HCT116 (cell line): ENCODE measurements around the gene PEX11B. TPM values are rescaled to one million over a fixed set of nuclear protein-coding genes. Genes with fewer than 3 reads are reported as not detected.
A peak's percentile ranks its signal among the peaks of the same experiment; 100 is the strongest.

Source experiments
- ATAC-seq: fragments of 200-7000 bp; cut with Tn5 transposase; 2 replicates; pipeline ENCODE4 v1.9.1; 2020; ENCODE audit warnings: mild to moderate bottlenecking, moderate library complexity
- BruUV-seq: library from RNA; stranded (reverse); fragments of 400-500 nt; replicated peaks from 2 replicates; lab custom pipeline; 2021; lab: Mats Ljungman, UMichigan
- CTCF ChIA-PET: fragments of 300-600 bp; sonication (Branson Sonifier 250); formaldehyde crosslinking; loops from one replicate; lab custom pipeline; 2021; ENCODE audit warnings: antibody characterized with exemption; lab: Charles Lee
- POLR2A ChIA-PET: fragments of 300-600, 350-600 bp; sonication (Branson Sonifier 250); formaldehyde crosslinking; loops from one replicate; lab custom pipeline; 2021; ENCODE audit warnings: antibody characterized with exemption; lab: Charles Lee
- RAD21 ChIA-PET, 2 experiments: fragments of 300-600 bp; sonication (Branson Sonifier 250); formaldehyde crosslinking; loops; one replicate each; lab custom pipeline; 2023; ENCODE audit warnings: low total read pairs in 2 of 2; ENCODE audit not compliant: uncharacterized antibody in 2 of 2, unreplicated experiment in 2 of 2, low non-redundant PET in 1 of 2; lab: Charles Lee
- DNase-seq: peaks from one replicate; pipeline ENCODE4 v3.0.0-alpha.2; 2010; ENCODE audit warnings: low read depth, low spot score
- H2AFZ ChIP-seq: fragments of 200-600 bp; shearing (Covaris generic), sonication (generic); 2 replicates; pipeline ENCODE4 v1.6.1; 2017; ENCODE audit warnings: low read depth, mixed run types, mixed read lengths, antibody characterized with exemption, low read length; ENCODE audit not compliant: poor library complexity, severe bottlenecking
- H3K27ac ChIP-seq: 2 replicates; pipeline ENCODE4 v1.5.1; 2012; ENCODE audit warnings: low read depth, low read length
- H3K27me3 ChIP-seq: fragments of 200-600 bp; sonication (generic); 2 replicates; pipeline ENCODE4 v1.6.1; 2016; ENCODE audit warnings: mixed run types, low read length, mixed read lengths; ENCODE audit not compliant: insufficient read depth
- H3K36me3 ChIP-seq, 2 experiments: fragments of 200-500 bp in 1 of 2; fragments of 200-600 bp in 1 of 2; sonication (Bioruptor generic) in 1 of 2; sonication (generic) in 1 of 2; 2 replicates each; pipeline versions ENCODE4 v1.5.1 to v1.6.1; 2014 to 2016; ENCODE audit warnings: low read length in 2 of 2, inconsistent platforms in 1 of 2, mixed read lengths in 1 of 2, mixed run types in 1 of 2; ENCODE audit not compliant: insufficient read depth in 2 of 2, control insufficient read depth in 1 of 2
- H3K4me1 ChIP-seq, 2 experiments: fragments of 200-600 bp in 1 of 2; sonication (generic) in 1 of 2; 2 replicates each; pipeline versions ENCODE4 v1.5.1 to v1.6.1; 2012 to 2017; ENCODE audit warnings: low read length in 2 of 2, inconsistent platforms in 1 of 2, mild to moderate bottlenecking in 1 of 2, mixed read lengths in 1 of 2, mixed run types in 1 of 2, moderate library complexity in 1 of 2; ENCODE audit not compliant: insufficient read depth in 2 of 2, control insufficient read depth in 1 of 2
- H3K4me2 ChIP-seq: fragments of 200-600 bp; sonication (generic); 2 replicates; pipeline ENCODE4 v1.6.1; 2017; ENCODE audit warnings: mixed run types, low read length, mixed read lengths
- H3K4me3 ChIP-seq, 2 experiments: fragments of 200-600 bp in 1 of 2; sonication (generic) in 1 of 2; replicated peaks in 1 of 2; 2 replicates each; pipeline ENCODE4 v1.5.1; 2011 to 2016; ENCODE audit warnings: low read length in 2 of 2, control low read depth in 1 of 2, low read depth in 1 of 2, mild to moderate bottlenecking in 1 of 2, mixed read lengths in 1 of 2, mixed run types in 1 of 2
- H3K79me2 ChIP-seq: fragments of 200-600 bp; sonication (generic); 2 replicates; pipeline ENCODE4 v1.6.1; 2017; ENCODE audit warnings: mild to moderate bottlenecking, mixed run types, low read length, moderate library complexity, mixed read lengths; ENCODE audit not compliant: insufficient read depth
- H3K9ac ChIP-seq: fragments of 200-600 bp; sonication (generic); 2 replicates; pipeline ENCODE4 v1.6.1; 2016; ENCODE audit warnings: low read length, mixed read lengths
- H3K9me2 ChIP-seq: fragments of 200-600 bp; sonication (generic), shearing (Covaris generic); 2 replicates; pipeline ENCODE4 v1.6.1; 2017; ENCODE audit warnings: mixed run types, mild to moderate bottlenecking, moderate library complexity; ENCODE audit not compliant: insufficient read depth
- H3K9me3 ChIP-seq, 2 experiments: fragments of 200-500 bp in 1 of 2; fragments of 200-600 bp in 1 of 2; sonication (Bioruptor generic) in 1 of 2; sonication (generic) in 1 of 2; 2 replicates each; pipeline ENCODE4 v1.6.1; 2014 to 2017; ENCODE audit warnings: low read length in 2 of 2, mixed read lengths in 2 of 2, inconsistent platforms in 1 of 2, low read depth in 1 of 2, mild to moderate bottlenecking in 1 of 2, mixed run types in 1 of 2, moderate library complexity in 1 of 2; ENCODE audit not compliant: control insufficient read depth in 1 of 2, insufficient read depth in 1 of 2
- H4K20me1 ChIP-seq: fragments of 200-600 bp; sonication (generic), shearing (Covaris generic); 2 replicates; pipeline ENCODE4 v1.6.1; 2017; ENCODE audit warnings: mixed run types, mild to moderate bottlenecking, moderate library complexity; ENCODE audit not compliant: insufficient read depth
- CBX3 ChIP-seq: IDR thresholded peaks from 2 replicates; pipeline ENCODE4 v1.6.1; 2012; ENCODE audit warnings: low read depth
- EGR1 ChIP-seq: IDR thresholded peaks from 2 replicates; pipeline ENCODE4 v1.6.1; 2012; ENCODE audit warnings: low read depth
- ELF1 ChIP-seq: IDR thresholded peaks from 2 replicates; pipeline ENCODE4 v1.6.1; 2012; ENCODE audit warnings: low read depth, borderline replicate concordance
- EZH2 ChIP-seq: fragments of 200-600 bp; sonication (generic); IDR thresholded peaks from 2 replicates; pipeline ENCODE4 v1.6.1; 2017; ENCODE audit warnings: antibody characterized with exemption, mixed run types
- POLR2AphosphoS5 ChIP-seq: IDR thresholded peaks from 2 replicates; pipeline ENCODE4 v1.6.1; 2011; ENCODE audit warnings: mild to moderate bottlenecking, low read depth, low read length, moderate library complexity
- SIN3A ChIP-seq: IDR thresholded peaks from 2 replicates; pipeline ENCODE4 v1.6.1; 2012; ENCODE audit warnings: low read depth
- SRF ChIP-seq: IDR thresholded peaks from 2 replicates; pipeline ENCODE4 v1.6.1; 2012; ENCODE audit warnings: low read depth
- TCF7L2 ChIP-seq: IDR thresholded peaks from 2 replicates; pipeline ENCODE4 v1.7.0; 2011; ENCODE audit warnings: borderline replicate concordance, inconsistent platforms; ENCODE audit not compliant: insufficient read depth, insufficient read length; ENCODE audit errors: extremely low read depth
- ZFX ChIP-seq: fragments of 450-650 bp; IDR thresholded peaks from 2 replicates; pipeline ENCODE4 v1.6.1; 2017
- intact Hi-C: fragments of 100-400 bp; cut with micrococcal nuclease; formaldehyde crosslinking; loops from 2 replicates; pipeline ENCODE4 v1.10.0; 2022
- total RNA-seq: library from RNA; stranded (reverse); gene quantifications from one replicate; pipeline ENCODE4 v1.2.1, GENCODE V29; 2021; ENCODE audit not compliant: unreplicated experiment
- TF ChIP-seq, protein P1 (sequence below): IDR thresholded peaks from 2 replicates; pipeline ENCODE4 v1.6.1; 2012
- TF ChIP-seq, protein P2 (sequence below): IDR thresholded peaks from 2 replicates; pipeline ENCODE4 v1.6.1; 2012; ENCODE audit warnings: low read depth
- TF ChIP-seq, protein P3 (sequence below), 3 experiments: fragments of 200-600 bp in 1 of 3; sonication (generic) in 1 of 3; IDR thresholded peaks in 2 of 3; conservative IDR thresholded peaks in 1 of 3; 2 replicates each; pipeline ENCODE4 v1.5.1; 2012 to 2017; ENCODE audit warnings: low read depth in 2 of 3, low read length in 2 of 3, antibody characterized with exemption in 1 of 3, borderline replicate concordance in 1 of 3, control low read depth in 1 of 3, mild to moderate bottlenecking in 1 of 3, mixed read lengths in 1 of 3, mixed run types in 1 of 3, moderate library complexity in 1 of 3; ENCODE audit not compliant: insufficient read depth in 1 of 3

PEX11B gene
- total RNA-seq, 1 experiment from 2014 or later = 20.9 TPM

- intact Hi-C loops = no loop called here
Measured at GRCh38 chr1:145877923-145878486, 40.5 kb downstream of the PEX11B start.

GRCh38 chr1:145874646-145875045 is 43.9 kb downstream of the PEX11B start:
- H3K36me3 ChIP-seq = no peaks in the 10 kb centered on the region
- no peaks in the 10 kb centered on the region for H3K79me2 ChIP-seq
- H3K4me1 ChIP-seq = peaks cover 0 to 14% of the 10 kb centered on the region in 2 experiments; a peak in 3 of 4 replicates
- no peaks in the 10 kb centered on the region for H3K27me3 ChIP-seq
- no peaks in the 10 kb centered on the region for H4K20me1 ChIP-seq
- no peak overlapping the region for H3K4me3 ChIP-seq
- no peak for TF ChIP-seq EZH2
- TF ChIP-seq ZFX = no peak
- TF ChIP-seq TCF7L2 = no peak
- no peak for TF ChIP-seq SIN3A
- TF ChIP-seq, protein P1, sequence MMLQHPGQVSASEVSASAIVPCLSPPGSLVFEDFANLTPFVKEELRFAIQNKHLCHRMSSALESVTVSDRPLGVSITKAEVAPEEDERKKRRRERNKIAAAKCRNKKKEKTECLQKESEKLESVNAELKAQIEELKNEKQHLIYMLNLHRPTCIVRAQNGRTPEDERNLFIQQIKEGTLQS = no peak
- TF ChIP-seq, protein P2, sequence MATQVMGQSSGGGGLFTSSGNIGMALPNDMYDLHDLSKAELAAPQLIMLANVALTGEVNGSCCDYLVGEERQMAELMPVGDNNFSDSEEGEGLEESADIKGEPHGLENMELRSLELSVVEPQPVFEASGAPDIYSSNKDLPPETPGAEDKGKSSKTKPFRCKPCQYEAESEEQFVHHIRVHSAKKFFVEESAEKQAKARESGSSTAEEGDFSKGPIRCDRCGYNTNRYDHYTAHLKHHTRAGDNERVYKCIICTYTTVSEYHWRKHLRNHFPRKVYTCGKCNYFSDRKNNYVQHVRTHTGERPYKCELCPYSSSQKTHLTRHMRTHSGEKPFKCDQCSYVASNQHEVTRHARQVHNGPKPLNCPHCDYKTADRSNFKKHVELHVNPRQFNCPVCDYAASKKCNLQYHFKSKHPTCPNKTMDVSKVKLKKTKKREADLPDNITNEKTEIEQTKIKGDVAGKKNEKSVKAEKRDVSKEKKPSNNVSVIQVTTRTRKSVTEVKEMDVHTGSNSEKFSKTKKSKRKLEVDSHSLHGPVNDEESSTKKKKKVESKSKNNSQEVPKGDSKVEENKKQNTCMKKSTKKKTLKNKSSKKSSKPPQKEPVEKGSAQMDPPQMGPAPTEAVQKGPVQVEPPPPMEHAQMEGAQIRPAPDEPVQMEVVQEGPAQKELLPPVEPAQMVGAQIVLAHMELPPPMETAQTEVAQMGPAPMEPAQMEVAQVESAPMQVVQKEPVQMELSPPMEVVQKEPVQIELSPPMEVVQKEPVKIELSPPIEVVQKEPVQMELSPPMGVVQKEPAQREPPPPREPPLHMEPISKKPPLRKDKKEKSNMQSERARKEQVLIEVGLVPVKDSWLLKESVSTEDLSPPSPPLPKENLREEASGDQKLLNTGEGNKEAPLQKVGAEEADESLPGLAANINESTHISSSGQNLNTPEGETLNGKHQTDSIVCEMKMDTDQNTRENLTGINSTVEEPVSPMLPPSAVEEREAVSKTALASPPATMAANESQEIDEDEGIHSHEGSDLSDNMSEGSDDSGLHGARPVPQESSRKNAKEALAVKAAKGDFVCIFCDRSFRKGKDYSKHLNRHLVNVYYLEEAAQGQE = no peak
- ATAC-seq (no peak), DNase-seq (no peak)
- RAD21 ChIA-PET = no interaction called here
- intact Hi-C loops = no loop called here
- H3K9ac ChIP-seq = no peak overlapping the region
- H2AFZ ChIP-seq = no peak overlapping the region
- no peak overlapping the region for H3K27ac ChIP-seq
- POLR2A ChIA-PET = no interaction called here
- H3K4me2 ChIP-seq = no peak overlapping the region
- CTCF ChIA-PET = no interaction called here
- no peaks in the 10 kb centered on the region for H3K9me2 ChIP-seq
- no peaks in the 10 kb centered on the region for H3K9me3 ChIP-seq
- BruUV-seq = no TSS peak

More at GRCh38 chr1:145877923-145878486, 40.5 kb downstream of the PEX11B start:
- TF ChIP-seq TCF7L2 = no peak
- TF ChIP-seq POLR2AphosphoS5 = no peak
- no peak for TF ChIP-seq ELF1
- TF ChIP-seq SRF = no peak
- TF ChIP-seq, protein P3, sequence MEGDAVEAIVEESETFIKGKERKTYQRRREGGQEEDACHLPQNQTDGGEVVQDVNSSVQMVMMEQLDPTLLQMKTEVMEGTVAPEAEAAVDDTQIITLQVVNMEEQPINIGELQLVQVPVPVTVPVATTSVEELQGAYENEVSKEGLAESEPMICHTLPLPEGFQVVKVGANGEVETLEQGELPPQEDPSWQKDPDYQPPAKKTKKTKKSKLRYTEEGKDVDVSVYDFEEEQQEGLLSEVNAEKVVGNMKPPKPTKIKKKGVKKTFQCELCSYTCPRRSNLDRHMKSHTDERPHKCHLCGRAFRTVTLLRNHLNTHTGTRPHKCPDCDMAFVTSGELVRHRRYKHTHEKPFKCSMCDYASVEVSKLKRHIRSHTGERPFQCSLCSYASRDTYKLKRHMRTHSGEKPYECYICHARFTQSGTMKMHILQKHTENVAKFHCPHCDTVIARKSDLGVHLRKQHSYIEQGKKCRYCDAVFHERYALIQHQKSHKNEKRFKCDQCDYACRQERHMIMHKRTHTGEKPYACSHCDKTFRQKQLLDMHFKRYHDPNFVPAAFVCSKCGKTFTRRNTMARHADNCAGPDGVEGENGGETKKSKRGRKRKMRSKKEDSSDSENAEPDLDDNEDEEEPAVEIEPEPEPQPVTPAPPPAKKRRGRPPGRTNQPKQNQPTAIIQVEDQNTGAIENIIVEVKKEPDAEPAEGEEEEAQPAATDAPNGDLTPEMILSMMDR (IDR thresholded peaks at IDR 0.05 in 2 of 3, conservative IDR thresholded peaks at IDR 0.05 in 1 of 3; ENCODE audit: borderline replicate concordance in 1 of 3, insufficient read depth in 1 of 3, low read depth in 2 of 3, low read length in 2 of 3) = no peak
- TF ChIP-seq EGR1 = no peak
- TF ChIP-seq CBX3 = no peak
- Histone ChIP-seq H3K36me3 (no peaks in the 10 kb centered on the region), H3K9me3 (no peaks in the 10 kb centered on the region), H3K27me3 (no peaks in the 10 kb centered on the region), H3K4me1 (peaks cover 0 to 14% of the 10 kb centered on the region in 2 experiments; a peak in 3 of 4 replicates), H2AFZ (no peak overlapping the region), H3K27ac (no peak overlapping the region), H3K4me3 (no peak overlapping the region), H3K4me2 (peak overlapping the region; percentile 44), H3K79me2 (no peaks in the 10 kb centered on the region), H3K9ac (no peak overlapping the region), H4K20me1 (no peaks in the 10 kb centered on the region), H3K9me2 (no peaks in the 10 kb centered on the region)
- ChIA-PET RAD21 (no interaction called here), CTCF (interaction anchor here (3.3 kb wide), 1 partner anchor 14 kb away, joined by 19 read pairs; no protein-coding TSS in a partner anchor), POLR2A (no interaction called here)
- DNase-seq (no peak), ATAC-seq (peak; percentile 36)
- BruUV-seq = no TSS peak
